Heart right ventricle (tissue), 16 donors: ENCODE data around the gene KAT6B. TPM values are rescaled to one million over a fixed set of nuclear protein-coding genes. Genes with fewer than 3 reads are reported as not detected.

ENCODE experiments used
- ATAC-seq, 8 donors: fragments of 200-7000 bp; cut with Tn5 transposase; one replicate each; pipeline ENCODE4 v1.9.1; 2020; ENCODE audit warnings: mild to moderate bottlenecking in 8 of 8, moderate library complexity in 8 of 8, moderate number of reproducible peaks in 1 of 8
- DNase-seq, 2 donors: peaks; one replicate each; pipeline ENCODE4 v3.0.0-alpha.2; 2020
- H3K27ac ChIP-seq, 10 donors: fragments of 200-600 bp; sonication (generic) in 2 of 10; one replicate each; pipeline versions ENCODE4 v1.5.0 to v1.8.0; 2020 to 2022; ENCODE audit warnings: mild to moderate bottlenecking in 3 of 10
- H3K27me3 ChIP-seq, 7 donors: fragments of 200-600 bp; one replicate each; pipeline ENCODE4 v1.8.0; 2021 to 2022; ENCODE audit warnings: mild to moderate bottlenecking in 2 of 7
- H3K36me3 ChIP-seq, 9 donors: fragments of 200-600 bp; sonication (generic) in 1 of 9; one replicate each; pipeline versions ENCODE4 v1.5.0 to v1.8.0; 2020 to 2022; ENCODE audit warnings: mild to moderate bottlenecking in 2 of 9
- H3K4me1 ChIP-seq, 9 donors: fragments of 200-600 bp; sonication (generic) in 1 of 9; one replicate each; pipeline versions ENCODE4 v1.5.0 to v1.8.0; 2020 to 2022; ENCODE audit warnings: mild to moderate bottlenecking in 4 of 9
- H3K4me3 ChIP-seq, 10 donors: fragments of 200-600 bp; sonication (generic) in 2 of 10; one replicate each; pipeline versions ENCODE4 v1.5.0 to v1.8.0; 2020 to 2022; ENCODE audit warnings: mild to moderate bottlenecking in 7 of 10, moderate library complexity in 2 of 10
- H3K9me3 ChIP-seq, 11 donors: fragments of 200-600 bp in 10 of 11; sonication (generic) in 2 of 11; one replicate each; pipeline versions ENCODE4 v1.5.0 to v1.8.0; 2013 to 2022; ENCODE audit warnings: mild to moderate bottlenecking in 2 of 11, control low read depth in 1 of 11, moderate library complexity in 1 of 11
- CTCF ChIP-seq, 9 donors: fragments of 200-600 bp; sonication (generic) in 2 of 9; IDR thresholded peaks; one replicate each; pipeline versions ENCODE4 v1.5.0 to v1.8.0; 2021 to 2022; ENCODE audit warnings: antibody characterized with exemption in 9 of 9, mild to moderate bottlenecking in 5 of 9, moderate library complexity in 1 of 9
- WGBS, 2 donors: extraction: QIAGEN DNeasy Blood & Tissue Kit; methylation state at CpG; one replicate each; pipeline ENCODE4 v1.1.7; 2013; ENCODE audit warnings: inconsistent platforms in 1 of 2; 5-methylcytosine and 5-hydroxymethylcytosine counted together
- intact Hi-C, 10 donors: fragments of 100-400 bp; cut with DNase I; formaldehyde crosslinking; loops; one replicate each; pipeline versions ENCODE4 v1.11.1 to v1.14.2; 2022
- polyA plus RNA-seq, 2 donors: library from polyadenylated mRNA; stranded (reverse); fragments of 200-250 nt; gene quantifications; one replicate each; pipeline ENCODE4 v1.2.3, GENCODE V29; 2013
- total RNA-seq, 10 donors: library from RNA; stranded (reverse); fragmentation: NEBNext Ultra II Directional in 3 of 10; extraction: Animal tissue kit (Norgen Biotek cat#: 25700) in 3 of 10; gene quantifications; one replicate each; pipeline versions ENCODE4 v1.2.1 to v1.2.4, GENCODE V29; 2021 to 2023
- donor health status: Arrhythmogenic right ventricular cardiomyopathy.
- donor health status: ischemic (EF 13 %, LVEDD 7.1; RV severe dilation, severe dysfunction).
- donor health status: healthy with polysubstance abuse.
- donor health status: DM: no; HTN: yes; CAD: no.
- donor health status: DM: no; HTN: no; CAD: no.
- donor health status: ischemic (EF 25% LVEDD 6.9; RV normal size, moderate dysfunction).
- donor health status: ischemic (EF 25% LVEDD 5.7; RV mildly dilated, moderate dysfunction).
- donor health status: healthy.
- donor health status: DM: yes; HTN: yes; CAD: no.
- donor health status: Ischemic cardiomyopathy.
- donor health status: ischemic (EF 35%, LVEDD 5.7; RV mildly dilated, moderate dysfunction).
- donor health status: nonischemic (EF 11% LVEDD 7.7; RV severe dilation, severe dysfunction).
- donor health status: DM: yes; HTN: yes; CAD: no.
- donor health status: PGD.
- donor health status: ischemic (EF 29% LVEDD 5.4; RV normal size, mild dysfunction).
- donor health status: nonischemic (EF 23%, LVEDD 6.1; RV moderate dilation, normal function).

The KAT6B gene
- total and polyA plus RNA-seq, 12 donors, result 3.4 to 58.4 (median 46.5) TPM

DNA sequence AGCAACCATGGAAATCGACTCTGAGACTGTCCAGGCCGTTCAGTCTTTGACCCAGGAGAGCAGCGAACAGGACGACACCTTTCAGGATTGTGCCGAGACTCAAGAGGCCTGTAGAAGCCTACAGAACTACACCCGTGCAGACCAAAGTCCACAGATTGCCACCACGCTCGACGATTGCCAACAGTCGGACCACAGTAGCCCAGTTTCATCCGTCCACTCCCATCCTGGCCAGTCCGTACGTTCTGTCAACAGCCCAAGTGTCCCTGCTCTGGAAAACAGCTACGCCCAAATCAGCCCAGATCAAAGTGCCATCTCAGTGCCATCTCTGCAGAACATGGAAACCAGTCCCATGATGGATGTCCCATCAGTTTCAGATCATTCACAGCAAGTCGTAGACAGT is 203.0 kb downstream of the KAT6B start:
- Histone ChIP-seq H3K4me3 (no peak overlapping the region), H3K27me3 (no peaks in the 10 kb centered on the region), H3K27ac (no peak overlapping the region), H3K36me3 (peaks cover 0 to 70% (median 45%) of the 10 kb centered on the region in 9 donors), H3K9me3 (no peaks in the 10 kb centered on the region), H3K4me1 (peaks cover 0 to 12% (median 6%) of the 10 kb centered on the region in 9 donors)
- ATAC-seq (no peak), DNase-seq (no peak)
- TF ChIP-seq CTCF (IDR thresholded peaks at IDR 0.05), result no peak
- WGBS, 2 donors, result 89 to 90% methylated on average over 15 of the region's 15 CpGs
- intact Hi-C loops, result loop anchor here in 3 of 10 donors (5.0 to 10.0 kb wide), 3 partner anchors 63 to 765 kb away; a partner anchor contains a TSS

- intact Hi-C loops, result loop anchor here in 5 of 10 donors (5.0 to 10.0 kb wide), 4 partner anchors 62 to 765 kb away; a partner anchor contains a TSS
- H3K4me1 ChIP-seq, result peaks cover 0 to 17% (median 8%) of the 10 kb centered on the region in 9 donors
- no peaks in the 10 kb centered on the region for H3K9me3 ChIP-seq
- H3K27ac ChIP-seq, result no peak overlapping the region
- H3K36me3 ChIP-seq, result peaks cover 0 to 66% (median 44%) of the 10 kb centered on the region in 9 donors
- H3K4me3 ChIP-seq, result no peak overlapping the region
- ATAC-seq, result peak; percentile 27 to 72 (median 38)
- peak in 1 of 2 donors; percentile 33 for DNase-seq
- no peaks in the 10 kb centered on the region for H3K27me3 ChIP-seq
- TF ChIP-seq CTCF (IDR thresholded peaks at IDR 0.05), result no peak
- WGBS, 2 donors, result 67 to 72% methylated on average over 13 of the region's 13 CpGs
Measured at GRCh38 chr10:75029857-75030256, 203.5 kb downstream of the KAT6B start.

GRCh38 chr10:75030371-75030770 is 204.0 kb downstream of the KAT6B start:
- peaks cover 0 to 60% (median 39%) of the 10 kb centered on the region in 9 donors for H3K36me3 ChIP-seq
- intact Hi-C loops, result loop anchor here in 2 of 10 donors (10.0 kb wide), 2 partner anchors 64 to 766 kb away; a partner anchor contains a TSS
- H3K27ac ChIP-seq, result no peak overlapping the region
- no peak overlapping the region for H3K4me3 ChIP-seq
- WGBS, 2 donors, result 92 to 95% methylated on average over 10 of the region's 10 CpGs
- H3K4me1 ChIP-seq, result peaks cover 0 to 22% (median 11%) of the 10 kb centered on the region in 9 donors
- no peaks in the 10 kb centered on the region for H3K9me3 ChIP-seq
- ATAC-seq (peak in 1 of 8 donors; percentile 16), DNase-seq (no peak)
- no peaks in the 10 kb centered on the region for H3K27me3 ChIP-seq
- no peak for TF ChIP-seq CTCF (IDR thresholded peaks at IDR 0.05)

GRCh38 chr10:75032119-75032518 is 205.7 kb downstream of the KAT6B start:
- Histone ChIP-seq H3K27ac (no peak overlapping the region), H3K9me3 (no peaks in the 10 kb centered on the region), H3K27me3 (no peaks in the 10 kb centered on the region), H3K4me1 (peaks cover 0 to 24% (median 14%) of the 10 kb centered on the region in 9 donors), H3K36me3 (peaks cover 0 to 43% (median 28%) of the 10 kb centered on the region in 9 donors), H3K4me3 (no peak overlapping the region)
- ATAC-seq, result no peak
- WGBS, 2 donors, result 98 to 99% methylated on average over 3 of the region's 3 CpGs
- DNase-seq, result no peak
- no peak for TF ChIP-seq CTCF (IDR thresholded peaks at IDR 0.05)
- intact Hi-C loops, result loop anchor here in 2 of 10 donors (10.0 kb wide), 2 partner anchors 63 to 767 kb away; a partner anchor contains a TSS
